Measurements from ENCODE around the gene LOC101059915.
A peak's percentile ranks its signal among the peaks of the same experiment; 100 is the strongest.
"Not testable (repeated sequence)": the region's sequence is repeated elsewhere in the genome, so short reads cannot be mapped to it uniquely, and the experiment has no call there.

LOC101059915 gene

GRCh38 chrX:71629467-71629866, 37.9 kb upstream of the LOC101059915 start:
- H3K27me3 ChIP-seq (replicated peaks) = no peaks in the 10 kb centered on the region

GRCh38 chrX:71632923-71633657, 34.3 kb upstream of the LOC101059915 start:
- Histone ChIP-seq H3K4me3 (no peak overlapping the region), H3K27ac (no peak overlapping the region), H3K36me3 (no peaks in the 10 kb centered on the region), H3K4me1 (replicated peaks) (no peaks in the 10 kb centered on the region), H3K9me3 (replicated peaks) (no peaks in the 10 kb centered on the region), H3K27me3 (replicated peaks) (no peaks in the 10 kb centered on the region)
- no peak for DNase-seq (ENCODE audit: low read depth in 1 of 2, low spot score in 2 of 2)

More at GRCh38 chrX:71629467-71629866, 37.9 kb upstream of the LOC101059915 start:
- Histone ChIP-seq H3K9me3 (replicated peaks) (no peaks in the 10 kb centered on the region), H3K4me3 (no peak overlapping the region), H3K4me1 (replicated peaks) (no peaks in the 10 kb centered on the region), H3K36me3 (no peaks in the 10 kb centered on the region), H3K27ac (no peak overlapping the region)
- DNase-seq (ENCODE audit: low read depth in 1 of 2, low spot score in 2 of 2) = no peak

GRCh38 chrX:71634366-71634765, 33.0 kb upstream of the LOC101059915 start:
- H3K27me3 ChIP-seq (replicated peaks) = no peaks in the 10 kb centered on the region
- no peaks in the 10 kb centered on the region for H3K9me3 ChIP-seq (replicated peaks)
- no peak overlapping the region for H3K27ac ChIP-seq
- H3K36me3 ChIP-seq = no peaks in the 10 kb centered on the region
- DNase-seq (ENCODE audit: low read depth in 1 of 2, low spot score in 2 of 2) = no peak
- no peak overlapping the region for H3K4me3 ChIP-seq
- H3K4me1 ChIP-seq (replicated peaks) = no peaks in the 10 kb centered on the region

- no peak overlapping the region for H3K27ac ChIP-seq
- no peak overlapping the region for H3K4me3 ChIP-seq
- H3K4me1 ChIP-seq (replicated peaks) = no peaks in the 10 kb centered on the region
- no peak for DNase-seq (ENCODE audit: low read depth in 1 of 2, low spot score in 2 of 2)
- no peaks in the 10 kb centered on the region for H3K36me3 ChIP-seq
- H3K9me3 ChIP-seq (replicated peaks) = no peaks in the 10 kb centered on the region
- H3K27me3 ChIP-seq (replicated peaks) = no peaks in the 10 kb centered on the region
These were observed 30.7 kb upstream of the LOC101059915 start for GRCh38 chrX:71636438-71637252.

- Histone ChIP-seq H3K27me3 (replicated peaks) (no peaks in the 10 kb centered on the region), H3K4me3 (no peak overlapping the region), H3K36me3 (no peaks in the 10 kb centered on the region), H3K27ac (no peak overlapping the region), H3K9me3 (replicated peaks) (no peaks in the 10 kb centered on the region), H3K4me1 (replicated peaks) (no peaks in the 10 kb centered on the region)
- DNase-seq (ENCODE audit: low read depth in 1 of 2, low spot score in 2 of 2) = no peak
These were observed 30.1 kb upstream of the LOC101059915 start for GRCh38 chrX:71637253-71637618.

- no peaks in the 10 kb centered on the region for H3K9me3 ChIP-seq (replicated peaks)
- no peaks in the 10 kb centered on the region for H3K36me3 ChIP-seq
- H3K27ac ChIP-seq = no peak overlapping the region
- DNase-seq (ENCODE audit: low read depth in 1 of 2, low spot score in 2 of 2) = peak in 1 of 2 experiments; percentile 1
- no peaks in the 10 kb centered on the region for H3K27me3 ChIP-seq (replicated peaks)
- H3K4me3 ChIP-seq = no peak overlapping the region
- H3K4me1 ChIP-seq (replicated peaks) = no peaks in the 10 kb centered on the region
These were observed 29.5 kb upstream of the LOC101059915 start for GRCh38 chrX:71637848-71638247.

GRCh38 chrX:71638409-71638808, 28.9 kb upstream of the LOC101059915 start:
- H3K4me3 ChIP-seq = no peak overlapping the region
- no peaks in the 10 kb centered on the region for H3K36me3 ChIP-seq
- no peaks in the 10 kb centered on the region for H3K4me1 ChIP-seq (replicated peaks)
- DNase-seq (ENCODE audit: low read depth in 1 of 2, low spot score in 2 of 2) = no peak
- no peak overlapping the region for H3K27ac ChIP-seq
- no peaks in the 10 kb centered on the region for H3K27me3 ChIP-seq (replicated peaks)
- H3K9me3 ChIP-seq (replicated peaks) = no peaks in the 10 kb centered on the region

- Histone ChIP-seq H3K9me3 (replicated peaks) (no peaks in the 10 kb centered on the region), H3K4me3 (no peak overlapping the region), H3K27me3 (replicated peaks) (no peaks in the 10 kb centered on the region), H3K36me3 (no peaks in the 10 kb centered on the region), H3K4me1 (replicated peaks) (no peaks in the 10 kb centered on the region), H3K27ac (no peak overlapping the region)
- no peak for DNase-seq (ENCODE audit: low read depth in 1 of 2, low spot score in 2 of 2)
These were observed 27.3 kb upstream of the LOC101059915 start for GRCh38 chrX:71640002-71640401.

GRCh38 chrX:71644406-71644805, 22.9 kb upstream of the LOC101059915 start:
- H3K27me3 ChIP-seq (replicated peaks); H3K27ac ChIP-seq; H3K4me1 ChIP-seq (replicated peaks): not testable (repeated sequence)

GRCh38 chrX:71650333-71650969, 16.9 kb upstream of the LOC101059915 start:
- Histone ChIP-seq H3K4me1 (replicated peaks) (no peaks in the 10 kb centered on the region), H3K27me3 (replicated peaks) (no peaks in the 10 kb centered on the region), H3K27ac (no peak overlapping the region), H3K9me3 (replicated peaks) (no peaks in the 10 kb centered on the region), H3K36me3 (no peaks in the 10 kb centered on the region), H3K4me3 (no peak overlapping the region)
- no peak for DNase-seq (ENCODE audit: low read depth in 1 of 2, low spot score in 2 of 2)

More at GRCh38 chrX:71644406-71644805, 22.9 kb upstream of the LOC101059915 start:
- DNase-seq (ENCODE audit: low read depth in 1 of 2, low spot score in 2 of 2); H3K9me3 ChIP-seq (replicated peaks); H3K36me3 ChIP-seq; H3K4me3 ChIP-seq: not testable (repeated sequence)

- Histone ChIP-seq H3K27ac (no peak overlapping the region), H3K9me3 (replicated peaks) (no peaks in the 10 kb centered on the region), H3K4me1 (replicated peaks) (no peaks in the 10 kb centered on the region), H3K4me3 (no peak overlapping the region), H3K36me3 (no peaks in the 10 kb centered on the region), H3K27me3 (replicated peaks) (no peaks in the 10 kb centered on the region)
- DNase-seq (ENCODE audit: low read depth in 1 of 2, low spot score in 2 of 2) = peak in 1 of 2 experiments; percentile 37
These were observed 14.9 kb upstream of the LOC101059915 start for GRCh38 chrX:71652405-71652804.

- DNase-seq (ENCODE audit: low read depth in 1 of 2, low spot score in 2 of 2) = no peak
- no peaks in the 10 kb centered on the region for H3K9me3 ChIP-seq (replicated peaks)
- H3K4me1 ChIP-seq (replicated peaks) = no peaks in the 10 kb centered on the region
- no peak overlapping the region for H3K27ac ChIP-seq
- no peaks in the 10 kb centered on the region for H3K36me3 ChIP-seq
- no peak overlapping the region for H3K4me3 ChIP-seq
- no peaks in the 10 kb centered on the region for H3K27me3 ChIP-seq (replicated peaks)
These were observed 14.0 kb upstream of the LOC101059915 start for GRCh38 chrX:71653344-71653743.

GRCh38 chrX:71657267-71657666, 10.1 kb upstream of the LOC101059915 start:
- Histone ChIP-seq H3K36me3 (no peaks in the 10 kb centered on the region), H3K9me3 (replicated peaks) (no peaks in the 10 kb centered on the region), H3K4me3 (no peak overlapping the region), H3K27me3 (replicated peaks) (no peaks in the 10 kb centered on the region), H3K27ac (no peak overlapping the region), H3K4me1 (replicated peaks) (no peaks in the 10 kb centered on the region)
- DNase-seq (ENCODE audit: low read depth in 1 of 2, low spot score in 2 of 2) = no peak

GRCh38 chrX:71659342-71659741, 8.0 kb upstream of the LOC101059915 start:
- Histone ChIP-seq H3K27me3 (replicated peaks) (no peaks in the 10 kb centered on the region), H3K36me3 (no peaks in the 10 kb centered on the region), H3K27ac (no peak overlapping the region), H3K9me3 (replicated peaks) (no peaks in the 10 kb centered on the region), H3K4me3 (no peak overlapping the region), H3K4me1 (replicated peaks) (no peaks in the 10 kb centered on the region)
- DNase-seq (ENCODE audit: low read depth in 1 of 2, low spot score in 2 of 2) = no peak
